K562 (cell line): ENCODE data around the gene CSNK1D. TPM values are rescaled to one million over a fixed set of nuclear protein-coding genes. Genes with fewer than 3 reads are reported as not detected.

ENCODE experiments used
- CBX1 ChIP-seq: sonication (generic); IDR thresholded peaks from 2 replicates; pipeline ENCODE4 v1.6.1; 2016; ENCODE audit warnings: antibody characterized with exemption, low read depth, mild to moderate bottlenecking
- CHD4 ChIP-seq: fragments of 200-600 bp; sonication (generic); IDR thresholded peaks from 3 replicates; pipeline ENCODE4 v1.6.1; 2012; ENCODE audit warnings: low read depth, mild to moderate bottlenecking, mixed read lengths, low read length, inconsistent platforms; ENCODE audit not compliant: insufficient read depth, insufficient replicate concordance, poor library complexity, severe bottlenecking
- ESRRB ChIP-seq: fragments of 250-450 bp; sonication (Bioruptor Pico); IDR thresholded peaks from 2 replicates; pipeline ENCODE4 v1.5.0; 2020; ENCODE audit warnings: mild to moderate bottlenecking, moderate library complexity, borderline replicate concordance
- FOS ChIP-seq: IDR thresholded peaks from 3 replicates; pipeline ENCODE4 v1.6.1; 2011; ENCODE audit not compliant: insufficient read length; ENCODE audit errors: extremely low read depth
- GABPB1 ChIP-seq: sonication (generic); formaldehyde crosslinking; IDR thresholded peaks from 2 replicates; pipeline ENCODE4 v1.8.0; 2022; ENCODE audit warnings: mild to moderate bottlenecking, missing genetic modification reagents
- HDAC3 ChIP-seq: fragments of 450-650 bp; IDR thresholded peaks from 2 replicates; pipeline ENCODE4 v1.6.1; 2018; ENCODE audit warnings: borderline replicate concordance, mild to moderate bottlenecking, moderate library complexity; ENCODE audit not compliant: partially characterized antibody
- HMGN3 ChIP-seq: IDR thresholded peaks from 2 replicates; pipeline ENCODE4 v1.6.1; 2011; ENCODE audit warnings: borderline replicate concordance, low read depth, mild to moderate bottlenecking, mixed read lengths, low read length; ENCODE audit not compliant: insufficient read length; ENCODE audit errors: extremely low read depth
- LARP7 ChIP-seq: fragments of 450-650 bp; IDR thresholded peaks from 2 replicates; pipeline ENCODE4 v1.6.1; 2016
- POU5F1 ChIP-seq: fragments of 150-350 bp; IDR thresholded peaks from 2 replicates; pipeline ENCODE4 v1.6.1; 2014; ENCODE audit warnings: borderline replicate concordance, low read length, low read depth, mild to moderate bottlenecking; ENCODE audit not compliant: partially characterized antibody
- RNF2 ChIP-seq: sonication (generic); IDR thresholded peaks from 2 replicates; pipeline ENCODE4 v1.6.1; 2016
- TFE3 ChIP-seq: fragments of 450-650 bp; formaldehyde crosslinking; IDR thresholded peaks from 2 replicates; pipeline ENCODE4 v1.4.0; 2020; ENCODE audit warnings: mild to moderate bottlenecking, mixed read lengths
- ZBTB11 ChIP-seq, 3 experiments: fragments of 200-800 bp in 1 of 3; fragments of 250-450 bp in 1 of 3; fragments of 450-650 bp in 1 of 3; sonication (Bioruptor Pico) in 1 of 3; sonication (Bioruptor generic) in 1 of 3; formaldehyde crosslinking in 1 of 3; IDR thresholded peaks; 2 replicates each; pipeline versions ENCODE4 v1.6.1 to v1.8.0; 2016 to 2022; ENCODE audit warnings: mild to moderate bottlenecking in 2 of 3, missing genetic modification characterization in 2 of 3, missing compliant biosample characterization in 1 of 3, moderate library complexity in 1 of 3
- ZBTB7A ChIP-seq: IDR thresholded peaks from 2 replicates; pipeline ENCODE4 v1.6.1; 2011; ENCODE audit warnings: low read depth, mild to moderate bottlenecking, low read length, moderate library complexity, borderline replicate concordance; ENCODE audit not compliant: control insufficient read depth
- ZC3H8 ChIP-seq: fragments of 450-650 bp; IDR thresholded peaks from 2 replicates; pipeline ENCODE4 v1.6.1; 2017
- ZKSCAN8 ChIP-seq: fragments of 200-800 bp; sonication (Bioruptor generic); IDR thresholded peaks from 2 replicates; pipeline ENCODE4 v1.6.1; 2016; ENCODE audit warnings: missing genetic modification characterization, missing compliant biosample characterization
- ZNF134 ChIP-seq: fragments of 250-450 bp; sonication (Bioruptor Pico); conservative IDR thresholded peaks from 2 replicates; pipeline ENCODE4 v1.4.0; 2020
- ZNF224 ChIP-seq: sonication (generic); formaldehyde crosslinking; IDR thresholded peaks from 2 replicates; pipeline ENCODE4 v1.8.0; 2022; ENCODE audit warnings: mild to moderate bottlenecking, missing genetic modification reagents
- ZNF3 ChIP-seq: fragments of 250-450 bp; sonication (Bioruptor Pico); IDR thresholded peaks from 2 replicates; pipeline ENCODE4 v1.5.0; 2021; ENCODE audit warnings: mild to moderate bottlenecking, moderate library complexity
- polyA plus RNA-seq, 8 experiments: library from polyadenylated mRNA; depleted of rRNA in 4 of 8; stranded (reverse) in 5 of 8; unstranded in 3 of 8; fragments of >200 nt; fragmentation: Nextera tagmentation in 2 of 8; fragmentation: Illumina TruSeq in 1 of 8; extraction: Ambion mirVana in 2 of 8; extraction: Trizol in 1 of 8; gene quantifications; 2 replicates each; pipeline versions ENCODE4 v1.2.1 to v1.2.3, GENCODE V29; 2011 to 2014; ENCODE audit warnings: inconsistent platforms in 1 of 8, missing spikeins in 1 of 8
- total RNA-seq, 7 experiments: library from RNA; depleted of rRNA in 6 of 7; stranded (reverse); fragments of >200 nt in 6 of 7; fragmentation: Illumina TruSeq in 2 of 7; extraction: Trizol in 2 of 7; gene quantifications; 2 replicates each; pipeline versions ENCODE4 v1.2.1 to v1.2.3, GENCODE V29; 2011 to 2021; ENCODE audit warnings: low replicate concordance in 1 of 7
- TF ChIP-seq, protein P1 (sequence below): fragments of 450-650 bp; formaldehyde crosslinking; IDR thresholded peaks from 2 replicates; pipeline ENCODE4 v1.4.0; 2020; ENCODE audit warnings: mild to moderate bottlenecking
- TF ChIP-seq, protein P2 (sequence below): fragments of 250-450 bp; sonication (Bioruptor Pico); IDR thresholded peaks from 2 replicates; pipeline ENCODE4 v1.4.0; 2020; ENCODE audit warnings: mild to moderate bottlenecking

Gene CSNK1D
- total and polyA plus RNA-seq, 9 of the 15 experiments (the other 6 are each of a cell fraction or from before 2014, with no cell fraction given), result 6.5 to 133 (median 41.3) TPM

DNA sequence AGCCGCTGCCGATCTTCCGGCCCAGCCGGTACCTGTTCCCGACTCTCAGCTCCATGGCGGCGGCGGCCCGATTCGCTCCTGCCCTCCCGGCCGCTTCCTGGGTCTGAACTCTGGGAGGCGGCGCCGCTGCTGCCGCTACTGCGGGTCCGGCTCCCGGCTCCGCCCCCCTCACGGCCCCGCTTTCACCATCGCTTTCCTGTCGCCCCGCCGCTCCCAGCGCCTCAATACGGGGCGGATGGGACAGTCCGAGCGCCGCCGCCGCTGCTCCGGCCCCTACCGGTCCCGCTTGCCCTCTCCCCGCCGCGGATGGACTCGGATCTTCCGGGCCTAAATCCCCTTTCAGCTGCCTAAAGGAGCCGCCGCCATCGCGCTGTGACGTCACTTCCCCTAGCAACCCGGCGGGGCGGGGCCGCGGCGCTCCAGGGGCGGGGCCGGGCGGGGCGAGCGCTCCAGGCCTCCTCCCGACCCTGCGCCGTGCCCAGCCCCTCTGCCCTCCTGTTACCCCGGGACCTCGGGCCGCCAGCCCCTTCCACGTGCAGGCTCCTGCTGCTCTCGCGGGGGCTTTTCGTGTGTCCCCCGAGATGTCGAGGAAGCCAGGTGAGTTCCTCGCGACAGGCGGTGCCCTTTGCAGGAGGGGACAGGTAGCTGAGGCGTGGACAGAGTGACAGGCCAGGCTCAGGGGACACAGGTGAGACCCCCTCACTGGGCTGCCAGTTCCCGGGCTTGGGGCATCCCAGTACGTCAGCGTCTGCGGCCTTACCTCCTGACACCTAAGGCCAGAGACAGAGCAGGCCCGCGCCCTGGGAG is at the start of gene CSNK1D (continued):
- TF ChIP-seq CBX1 (no peak), ESRRB (CRISPR knock-in tag) (no peak), ZNF3 (CRISPR knock-in tag) (no peak), ZC3H8 (no peak), HDAC3 (no peak), FOS (no peak), ZKSCAN8 (CRISPR knock-in tag) (no peak), ZBTB7A (peak; percentile 19; the same call in 1 of the 2 replicates), POU5F1 (no peak), LARP7 (no peak), HMGN3 (no peak), ZNF134 (no peak), CHD4 (no peak), RNF2 (peak; percentile 39; the same call in 1 of the 2 replicates), GABPB1 (peak; percentile 92), TFE3 (CRISPR knock-in tag) (no peak), ZNF224 (CRISPR knock-in tag) (no peak), ZBTB11 (CRISPR knock-in tag; IDR thresholded peaks at IDR 0.05) (no peak)
- TF ChIP-seq, protein P1, sequence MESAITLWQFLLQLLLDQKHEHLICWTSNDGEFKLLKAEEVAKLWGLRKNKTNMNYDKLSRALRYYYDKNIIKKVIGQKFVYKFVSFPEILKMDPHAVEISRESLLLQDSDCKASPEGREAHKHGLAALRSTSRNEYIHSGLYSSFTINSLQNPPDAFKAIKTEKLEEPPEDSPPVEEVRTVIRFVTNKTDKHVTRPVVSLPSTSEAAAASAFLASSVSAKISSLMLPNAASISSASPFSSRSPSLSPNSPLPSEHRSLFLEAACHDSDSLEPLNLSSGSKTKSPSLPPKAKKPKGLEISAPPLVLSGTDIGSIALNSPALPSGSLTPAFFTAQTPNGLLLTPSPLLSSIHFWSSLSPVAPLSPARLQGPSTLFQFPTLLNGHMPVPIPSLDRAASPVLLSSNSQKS (CRISPR knock-in tag), result no peak
- TF ChIP-seq, protein P2, sequence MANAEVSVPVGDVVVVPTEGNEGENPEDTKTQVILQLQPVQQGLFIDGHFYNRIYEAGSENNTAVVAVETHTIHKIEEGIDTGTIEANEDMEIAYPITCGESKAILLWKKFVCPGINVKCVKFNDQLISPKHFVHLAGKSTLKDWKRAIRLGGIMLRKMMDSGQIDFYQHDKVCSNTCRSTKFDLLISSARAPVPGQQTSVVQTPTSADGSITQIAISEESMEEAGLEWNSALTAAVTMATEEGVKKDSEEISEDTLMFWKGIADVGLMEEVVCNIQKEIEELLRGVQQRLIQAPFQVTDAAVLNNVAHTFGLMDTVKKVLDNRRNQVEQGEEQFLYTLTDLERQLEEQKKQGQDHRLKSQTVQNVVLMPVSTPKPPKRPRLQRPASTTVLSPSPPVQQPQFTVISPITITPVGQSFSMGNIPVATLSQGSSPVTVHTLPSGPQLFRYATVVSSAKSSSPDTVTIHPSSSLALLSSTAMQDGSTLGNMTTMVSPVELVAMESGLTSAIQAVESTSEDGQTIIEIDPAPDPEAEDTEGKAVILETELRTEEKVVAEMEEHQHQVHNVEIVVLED (CRISPR knock-in tag), result peak; percentile 58
